SU-DHL-6 (cell line): Measurements from ENCODE around the gene SPAG9.

Experiments
- CTCF ChIP-seq: fragments of 200-600 bp; sonication (generic); IDR thresholded peaks from one replicate; pipeline ENCODE4 v1.5.1; 2017; ENCODE audit warnings: antibody characterized with exemption, mild to moderate bottlenecking, low read length, moderate library complexity; ENCODE audit not compliant: insufficient read depth, poor library complexity, severe bottlenecking
- EZH2phosphoT487 ChIP-seq: fragments of 200-600 bp; sonication (generic), shearing (Covaris generic); conservative IDR thresholded peaks from 2 replicates; pipeline ENCODE4 v1.6.1; 2018; ENCODE audit warnings: mild to moderate bottlenecking, antibody characterized with exemption, low read length, moderate library complexity, mixed read lengths

GRCh38 chr17:50946891-50947781, 173.5 kb downstream of the SPAG9 start:
- no peak for TF ChIP-seq CTCF
- TF ChIP-seq EZH2phosphoT487: no peak
